H1 (cell line): ENCODE measurements around the gene ARHGAP1. TPM values are rescaled to one million over a fixed set of nuclear protein-coding genes. Genes with fewer than 3 reads are reported as not detected.

Experiments used
- CTCF ChIA-PET: fragments of 300-600 bp; sonication (Branson Sonifier 250); formaldehyde crosslinking; loops from one replicate; lab custom pipeline; 2021; ENCODE audit not compliant: partially characterized antibody; lab: Charles Lee
- POLR2A ChIA-PET: fragments of 300-600 bp; sonication (Branson Sonifier 250); formaldehyde crosslinking; loops from one replicate; lab custom pipeline; 2021; ENCODE audit warnings: inconsistent platforms; ENCODE audit not compliant: partially characterized antibody; lab: Charles Lee
- DNase-seq, 2 experiments: peaks; one replicate each; pipeline versions ENCODE4 v3.0.0 to v3.0.0-alpha.2; 2010 to 2022; ENCODE audit warnings: low spot score in 2 of 2, low read depth in 1 of 2, mixed read lengths in 1 of 2
- FAIRE-seq: peaks from 2 replicates; lab custom pipeline; 2011; peaks lifted over from hg19 to GRCh38; lab: Jason Lieb, UNC
- H2AFZ ChIP-seq: 2 replicates; pipeline ENCODE4 v1.8.1; 2012; ENCODE audit warnings: low read length, inconsistent platforms
- H2AK5ac ChIP-seq: 2 replicates; pipeline ENCODE4 v1.6.1; 2013; ENCODE audit warnings: low read depth, low read length
- H2BK120ac ChIP-seq: replicated peaks from 2 replicates; pipeline ENCODE3; 2013; ENCODE audit warnings: low read depth, low read length, inconsistent platforms
- H2BK12ac ChIP-seq: 2 replicates; pipeline ENCODE4 v1.6.1; 2013; ENCODE audit warnings: low read depth, low read length
- H2BK15ac ChIP-seq: 2 replicates; pipeline ENCODE4 v1.6.1; 2013; ENCODE audit warnings: low read length
- H2BK20ac ChIP-seq: 2 replicates; pipeline ENCODE4 v1.6.1; 2013; ENCODE audit warnings: low read length
- H2BK5ac ChIP-seq: 2 replicates; pipeline ENCODE4 v1.6.1; 2013; ENCODE audit warnings: low read depth, low read length
- H3K14ac ChIP-seq: 2 replicates; pipeline ENCODE4 v1.6.1; 2013; ENCODE audit warnings: inconsistent platforms; ENCODE audit not compliant: insufficient read length
- H3K18ac ChIP-seq: 2 replicates; pipeline ENCODE4 v1.6.1; 2013; ENCODE audit warnings: low read length; ENCODE audit errors: extremely low read depth
- H3K23ac ChIP-seq: 2 replicates; pipeline ENCODE4 v1.6.1; 2013; ENCODE audit warnings: inconsistent platforms; ENCODE audit not compliant: insufficient read length
- H3K23me2 ChIP-seq: 2 replicates; pipeline ENCODE4 v1.6.1; 2013; ENCODE audit warnings: low read depth, low read length
- H3K27ac ChIP-seq: 2 replicates; pipeline ENCODE4 v1.6.1; 2011; ENCODE audit warnings: low read depth, low read length, inconsistent platforms
- H3K27me3 ChIP-seq, 4 experiments: replicated peaks in 1 of 4; 1 replicate in 1 of 4; 2 replicates in 3 of 4; pipeline versions ENCODE4 v1.6.1 to v1.8.1; 2011 to 2013; ENCODE audit warnings: low read length in 3 of 4, mild to moderate bottlenecking in 3 of 4, inconsistent platforms in 2 of 4, mixed read lengths in 2 of 4, moderate library complexity in 1 of 4; ENCODE audit not compliant: control insufficient read depth in 3 of 4, insufficient read depth in 3 of 4; ENCODE audit errors: extremely low read depth in 1 of 4
- H3K36me3 ChIP-seq, 4 experiments: 2 replicates each; pipeline versions ENCODE4 v1.6.1 to v1.8.1; 2011 to 2013; ENCODE audit warnings: mild to moderate bottlenecking in 4 of 4, low read length in 3 of 4, moderate library complexity in 2 of 4, control low read depth in 1 of 4, inconsistent platforms in 1 of 4; ENCODE audit not compliant: insufficient read depth in 4 of 4, control insufficient read depth in 2 of 4
- H3K4ac ChIP-seq: replicated peaks from 2 replicates; pipeline ENCODE3; 2013; ENCODE audit warnings: low read length, low read depth, mixed read lengths, inconsistent platforms; ENCODE audit not compliant: insufficient read length
- H3K4me1 ChIP-seq, 4 experiments: replicated peaks in 1 of 4; 1 replicate in 1 of 4; 2 replicates in 3 of 4; pipeline versions ENCODE4 v1.6.1 to v1.8.1; 2011 to 2013; ENCODE audit warnings: low read length in 3 of 4, inconsistent platforms in 2 of 4, mixed read lengths in 1 of 4; ENCODE audit not compliant: insufficient read depth in 4 of 4, control insufficient read depth in 3 of 4
- H3K4me2 ChIP-seq, 2 experiments: 2 replicates each; pipeline versions ENCODE4 v1.6.1 to v1.8.1; 2011 to 2013; ENCODE audit warnings: low read depth in 2 of 2, low read length in 2 of 2, control low read depth in 1 of 2, inconsistent platforms in 1 of 2, mild to moderate bottlenecking in 1 of 2; ENCODE audit not compliant: insufficient read depth in 1 of 2
- H3K4me3 ChIP-seq, 4 experiments: fragments of 200-600, 300-600 bp in 1 of 4; sonication (generic), shearing (Covaris generic), sonication (Bioruptor Twin) in 1 of 4; 2 replicates each; pipeline versions ENCODE4 v1.5.1 to v1.8.1; 2011 to 2016; ENCODE audit warnings: low read length in 4 of 4, low read depth in 3 of 4, control low read depth in 2 of 4, inconsistent platforms in 2 of 4, mild to moderate bottlenecking in 2 of 4, mixed read lengths in 1 of 4, moderate library complexity in 1 of 4; ENCODE audit not compliant: insufficient read depth in 2 of 4; ENCODE audit errors: extremely low read depth in 1 of 4
- H3K56ac ChIP-seq: replicated peaks from 2 replicates; pipeline ENCODE3; 2013; ENCODE audit warnings: low read depth, mild to moderate bottlenecking, mixed read lengths, low read length, inconsistent platforms; ENCODE audit not compliant: insufficient read length
- H3K79me1 ChIP-seq: 2 replicates; pipeline ENCODE4 v1.6.1; 2013; ENCODE audit warnings: low read depth, low read length, control low read depth
- H3K79me2 ChIP-seq, 2 experiments: 2 replicates each; pipeline versions ENCODE4 v1.6.1 to v1.8.1; 2012 to 2013; ENCODE audit warnings: low read length in 2 of 2, mild to moderate bottlenecking in 2 of 2, inconsistent platforms in 1 of 2; ENCODE audit not compliant: insufficient read depth in 2 of 2, control insufficient read depth in 1 of 2
- H3K9ac ChIP-seq, 4 experiments: replicated peaks in 1 of 4; 1 replicate in 1 of 4; 2 replicates in 3 of 4; pipeline versions ENCODE4 v1.6.1 to v1.8.1; 2011 to 2013; ENCODE audit warnings: low read depth in 3 of 4, low read length in 3 of 4, control low read depth in 2 of 4, mild to moderate bottlenecking in 2 of 4, moderate library complexity in 2 of 4, inconsistent platforms in 1 of 4; ENCODE audit errors: extremely low read depth in 1 of 4
- H3K9me3 ChIP-seq, 2 experiments: 2 replicates each; pipeline versions ENCODE4 v1.6.1 to v1.8.1; 2012 to 2013; ENCODE audit warnings: mild to moderate bottlenecking in 2 of 2, moderate library complexity in 2 of 2, control low read depth in 1 of 2, inconsistent platforms in 1 of 2, low read depth in 1 of 2, low read length in 1 of 2, mixed read lengths in 1 of 2; ENCODE audit not compliant: insufficient read depth in 2 of 2
- H4K20me1 ChIP-seq, 2 experiments: replicated peaks in 1 of 2; 2 replicates each; pipeline versions ENCODE3 to v1.8.1; 2011 to 2013; ENCODE audit warnings: inconsistent platforms in 2 of 2, low read length in 2 of 2, mild to moderate bottlenecking in 1 of 2; ENCODE audit not compliant: insufficient read depth in 2 of 2, control insufficient read depth in 1 of 2
- H4K5ac ChIP-seq: 2 replicates; pipeline ENCODE4 v1.6.1; 2013; ENCODE audit warnings: low read length, low read depth, mixed read lengths, inconsistent platforms; ENCODE audit not compliant: insufficient read length
- H4K8ac ChIP-seq: 2 replicates; pipeline ENCODE4 v1.8.0; 2013; ENCODE audit warnings: mild to moderate bottlenecking, moderate library complexity, low read length, inconsistent platforms; ENCODE audit not compliant: insufficient read depth; ENCODE audit errors: extremely low read depth
- H4K91ac ChIP-seq: replicated peaks from 2 replicates; pipeline ENCODE3; 2013; ENCODE audit warnings: low read length, mixed read lengths, inconsistent platforms; ENCODE audit not compliant: insufficient read length
- BACH1 ChIP-seq: IDR thresholded peaks from 2 replicates; pipeline ENCODE4 v1.6.1; 2012; ENCODE audit warnings: low read length, improper control_type of control experiment
- CBX5 ChIP-seq: fragments of 300-800, 300-1000 bp; sonication (generic); IDR thresholded peaks from 2 replicates; pipeline ENCODE4 v1.7.1; 2016; ENCODE audit warnings: antibody characterized with exemption, low read length, low read depth
- CHD1 ChIP-seq: IDR thresholded peaks from 2 replicates; pipeline ENCODE4 v1.6.1; 2012; ENCODE audit warnings: low read depth, low read length, improper control_type of control experiment
- CHD2 ChIP-seq: IDR thresholded peaks from 2 replicates; pipeline ENCODE4 v1.6.1; 2012; ENCODE audit warnings: low read length, improper control_type of control experiment
- FOSL1 ChIP-seq: IDR thresholded peaks from 2 replicates; pipeline ENCODE4 v1.6.1; 2011; ENCODE audit warnings: mild to moderate bottlenecking, low read depth, low read length, moderate library complexity; ENCODE audit not compliant: insufficient read depth
- HDAC6 ChIP-seq: IDR thresholded peaks from one replicate; pipeline ENCODE4 v1.7.1; 2012; ENCODE audit warnings: low read depth, mild to moderate bottlenecking, inconsistent platforms, low read length, moderate library complexity
- KDM1A ChIP-seq: fragments of 200-600, 300-600 bp; sonication (generic); IDR thresholded peaks from 2 replicates; pipeline ENCODE4 v1.7.1; 2016; ENCODE audit warnings: mild to moderate bottlenecking, low read length, borderline replicate concordance
- KDM5A ChIP-seq: fragments of 200-600 bp; IDR thresholded peaks from 2 replicates; pipeline ENCODE4 v1.7.1; 2012; ENCODE audit warnings: mild to moderate bottlenecking, low read length, inconsistent platforms, mixed read lengths
- PHF8 ChIP-seq: fragments of 200-600 bp; sonication (generic); conservative IDR thresholded peaks from 2 replicates; pipeline ENCODE4 v1.7.1; 2012; ENCODE audit warnings: low read depth, mild to moderate bottlenecking, inconsistent platforms, low read length, moderate library complexity
- POLR2A ChIP-seq, 2 experiments: IDR thresholded peaks; 1 replicate in 1 of 2; 2 replicates in 1 of 2; pipeline ENCODE4 v1.6.1; 2011; ENCODE audit warnings: low read depth in 2 of 2, low read length in 2 of 2, mild to moderate bottlenecking in 2 of 2; ENCODE audit errors: control extremely low read depth in 1 of 2
- SP4 ChIP-seq: IDR thresholded peaks from 2 replicates; pipeline ENCODE4 v1.6.1; 2012; ENCODE audit warnings: low read length, inconsistent platforms
- ZNF274 ChIP-seq: IDR thresholded peaks from 2 replicates; pipeline ENCODE4 v1.7.0; 2012; ENCODE audit warnings: low read length, borderline replicate concordance; ENCODE audit errors: extremely low read depth
- WGBS, 2 experiments: shearing (Covaris generic) in 1 of 2; methylation state at CpG; one replicate each; pipeline versions ENCODE4 v1.1.6 to v1.1.7; 2013 to 2015; ENCODE audit warnings: low lambda C conversion rate in 2 of 2, mixed read lengths in 2 of 2, inconsistent platforms in 1 of 2, low coverage in 1 of 2, missing lambda C conversion rate in 1 of 2; ENCODE audit not compliant: insufficient replicate concordance in 2 of 2, insufficient coverage in 1 of 2, insufficient read length in 1 of 2; ENCODE audit errors: extremely low coverage in 1 of 2, missing lambda C conversion rate in 1 of 2; 5-methylcytosine and 5-hydroxymethylcytosine counted together
- polyA plus RNA-seq, 7 experiments: library from polyadenylated mRNA; depleted of rRNA in 3 of 7; stranded (reverse) in 5 of 7; unstranded in 2 of 7; fragments of >200 nt in 5 of 7; fragments of 200-250 nt in 2 of 7; gene quantifications; 1 replicate in 5 of 7; 2 replicates in 1 of 7; 4 replicates in 1 of 7; pipeline versions ENCODE4 v1.2.1 to v1.2.3, GENCODE V29; 2011 to 2013; ENCODE audit warnings: missing spikeins in 2 of 7, mixed read lengths in 2 of 7
- total RNA-seq: library from RNA; stranded (reverse); fragmentation: NEBNext Ultra II Directional; extraction: Animal tissue kit (Norgen Biotek cat#: 25700); gene quantifications from 2 replicates; pipeline ENCODE4 v1.2.1, GENCODE V29; 2021
- TF ChIP-seq, protein P1 (sequence below), 3 experiments: IDR thresholded peaks; 1 replicate in 2 of 3; 2 replicates in 1 of 3; pipeline versions ENCODE4 v1.5.1 to v1.6.1; 2011; ENCODE audit warnings: low read length in 3 of 3, mild to moderate bottlenecking in 3 of 3, inconsistent platforms in 2 of 3, low read depth in 1 of 3, moderate library complexity in 1 of 3; ENCODE audit not compliant: insufficient read depth in 1 of 3; ENCODE audit errors: control extremely low read depth in 1 of 3

Gene ARHGAP1
- total and polyA plus RNA-seq, 2 of the 8 experiments (the other 6 are each of a cell fraction or from before 2014, with no cell fraction given) = 28.6 to 58.8 TPM

DNA sequence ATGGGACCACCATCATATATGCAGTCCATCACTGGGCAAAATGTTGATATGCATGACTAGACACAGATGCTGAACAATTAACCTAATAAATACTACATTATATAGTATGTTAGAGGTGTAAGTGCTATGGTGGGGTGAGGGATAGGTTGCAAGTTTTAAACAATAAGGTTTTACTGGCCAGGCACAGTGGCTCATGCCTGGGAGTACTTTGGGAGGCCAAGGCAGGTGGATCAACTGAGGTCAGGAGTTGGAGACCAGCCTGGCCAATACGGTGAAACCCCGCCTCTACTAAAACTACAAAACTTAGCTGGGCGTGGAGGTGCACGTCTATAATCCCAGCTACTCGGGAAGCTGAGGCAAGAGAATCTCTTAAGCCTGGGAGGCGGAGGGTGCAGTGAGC is 46.7 kb upstream of the ARHGAP1 start:
- ChIA-PET POLR2A (interaction anchor here (0.7 kb wide), 1 partner anchor 153 kb away, joined by 3 read pairs; the partner anchor contains the start of gene AMBRA1), CTCF (no interaction called here)
- Histone ChIP-seq H3K9ac (no peak overlapping the region), H3K23ac (no peak overlapping the region), H2BK120ac (no peak overlapping the region), H3K27ac (no peak overlapping the region), H4K8ac (no peak overlapping the region), H3K56ac (no peak overlapping the region), H3K36me3 (peaks cover 37 to 89% (median 74%) of the 10 kb centered on the region in 4 experiments), H2AFZ (no peak overlapping the region), H3K27me3 (no peaks in the 10 kb centered on the region), H2BK12ac (no peak overlapping the region), H3K4me1 (no peaks in the 10 kb centered on the region), H2BK20ac (no peak overlapping the region), H4K5ac (no peak overlapping the region), H3K4me3 (no peak overlapping the region), H3K79me2 (no peaks in the 10 kb centered on the region), H3K9me3 (no peaks in the 10 kb centered on the region), H3K4ac (no peak overlapping the region), H3K4me2 (no peak overlapping the region), H3K18ac (no peak overlapping the region), H3K79me1 (no peaks in the 10 kb centered on the region), H2BK5ac (no peak overlapping the region), H3K14ac (no peak overlapping the region), H4K91ac (no peak overlapping the region), H2BK15ac (no peak overlapping the region), H4K20me1 (no peaks in the 10 kb centered on the region), H3K23me2 (no peaks in the 10 kb centered on the region), H2AK5ac (no peak overlapping the region)
- DNase-seq = no peak
- TF ChIP-seq KDM5A = no peak
- no peak for TF ChIP-seq CHD2
- no peak for TF ChIP-seq ZNF274
- TF ChIP-seq BACH1 = no peak
- TF ChIP-seq KDM1A = no peak
- no peak for TF ChIP-seq FOSL1
- TF ChIP-seq, protein P1, sequence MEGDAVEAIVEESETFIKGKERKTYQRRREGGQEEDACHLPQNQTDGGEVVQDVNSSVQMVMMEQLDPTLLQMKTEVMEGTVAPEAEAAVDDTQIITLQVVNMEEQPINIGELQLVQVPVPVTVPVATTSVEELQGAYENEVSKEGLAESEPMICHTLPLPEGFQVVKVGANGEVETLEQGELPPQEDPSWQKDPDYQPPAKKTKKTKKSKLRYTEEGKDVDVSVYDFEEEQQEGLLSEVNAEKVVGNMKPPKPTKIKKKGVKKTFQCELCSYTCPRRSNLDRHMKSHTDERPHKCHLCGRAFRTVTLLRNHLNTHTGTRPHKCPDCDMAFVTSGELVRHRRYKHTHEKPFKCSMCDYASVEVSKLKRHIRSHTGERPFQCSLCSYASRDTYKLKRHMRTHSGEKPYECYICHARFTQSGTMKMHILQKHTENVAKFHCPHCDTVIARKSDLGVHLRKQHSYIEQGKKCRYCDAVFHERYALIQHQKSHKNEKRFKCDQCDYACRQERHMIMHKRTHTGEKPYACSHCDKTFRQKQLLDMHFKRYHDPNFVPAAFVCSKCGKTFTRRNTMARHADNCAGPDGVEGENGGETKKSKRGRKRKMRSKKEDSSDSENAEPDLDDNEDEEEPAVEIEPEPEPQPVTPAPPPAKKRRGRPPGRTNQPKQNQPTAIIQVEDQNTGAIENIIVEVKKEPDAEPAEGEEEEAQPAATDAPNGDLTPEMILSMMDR (IDR thresholded peaks at IDR 0.05; ENCODE audit: control extremely low read depth in 1 of 3, insufficient read depth in 1 of 3, low read depth in 1 of 3, low read length in 3 of 3) = no peak
- no peak for TF ChIP-seq SP4
- no peak for TF ChIP-seq HDAC6
- no peak for TF ChIP-seq PHF8
- TF ChIP-seq CBX5 = no peak
- no peak for TF ChIP-seq CHD1
- TF ChIP-seq POLR2A (IDR thresholded peaks at IDR 0.05; ENCODE audit: control extremely low read depth in 1 of 2, low read depth in 2 of 2, low read length in 2 of 2) = no peak
- 94% methylated on average over 6 of the region's 6 CpGs; no CpG with 5 or more reads in 1 of the 2 experiments for WGBS, 2 experiments
- FAIRE-seq = no peak
